Endothelial cell (in vitro differentiated cells): ENCODE results near the gene CCT4. TPM values are rescaled to one million over a fixed set of nuclear protein-coding genes. Genes with fewer than 3 reads are reported as not detected.
A peak's percentile ranks its signal among the peaks of the same experiment; 100 is the strongest.

ENCODE experiments used
- DNase-seq: peaks from one replicate; pipeline ENCODE4 v3.0.0; 2021; ENCODE audit warnings: low spot score
- H3K27ac Mint-ChIP-seq: one replicate; pipeline ENCODE4 v1.8.0; 2021; ENCODE audit warnings: mixed read lengths, inconsistent platforms; ENCODE audit not compliant: unreplicated experiment
- H3K27me3 Mint-ChIP-seq: one replicate; pipeline ENCODE4 v1.8.0; 2021; ENCODE audit warnings: mild to moderate bottlenecking, moderate library complexity, mixed read lengths, inconsistent platforms; ENCODE audit not compliant: unreplicated experiment
- H3K36me3 Mint-ChIP-seq: one replicate; pipeline ENCODE4 v1.8.0; 2021; ENCODE audit warnings: mild to moderate bottlenecking, low read depth, mixed read lengths, inconsistent platforms; ENCODE audit not compliant: unreplicated experiment
- H3K4me1 Mint-ChIP-seq: one replicate; pipeline ENCODE4 v1.8.0; 2021; ENCODE audit warnings: mild to moderate bottlenecking, mixed read lengths, inconsistent platforms; ENCODE audit not compliant: unreplicated experiment
- H3K4me3 Mint-ChIP-seq: one replicate; pipeline ENCODE4 v1.8.0; 2021; ENCODE audit warnings: mild to moderate bottlenecking, mixed read lengths, inconsistent platforms; ENCODE audit not compliant: unreplicated experiment
- H3K9me3 Mint-ChIP-seq: one replicate; pipeline ENCODE4 v1.8.0; 2021; ENCODE audit warnings: mixed read lengths, inconsistent platforms; ENCODE audit not compliant: unreplicated experiment
- long read RNA-seq: library from polyadenylated mRNA; unstranded; transcript quantifications from one replicate; pipeline ENCODE4 v2.0.0, GENCODE V29; 2020; ENCODE audit not compliant: unreplicated experiment
- total RNA-seq: library from RNA; stranded (reverse); fragmentation: NEBNext Ultra II Directional; extraction: Animal tissue kit (Norgen Biotek cat#: 25700); gene quantifications from one replicate; pipeline ENCODE4 v1.2.1, GENCODE V29; 2021; ENCODE audit not compliant: unreplicated experiment
- TF ChIP-seq, protein P1 (sequence below): fragments of 200-600 bp; sonication (generic); IDR thresholded peaks from one replicate; pipeline ENCODE4 v1.5.0; 2021; ENCODE audit warnings: antibody characterized with exemption; ENCODE audit not compliant: unreplicated experiment

CCT4 gene, protein sequence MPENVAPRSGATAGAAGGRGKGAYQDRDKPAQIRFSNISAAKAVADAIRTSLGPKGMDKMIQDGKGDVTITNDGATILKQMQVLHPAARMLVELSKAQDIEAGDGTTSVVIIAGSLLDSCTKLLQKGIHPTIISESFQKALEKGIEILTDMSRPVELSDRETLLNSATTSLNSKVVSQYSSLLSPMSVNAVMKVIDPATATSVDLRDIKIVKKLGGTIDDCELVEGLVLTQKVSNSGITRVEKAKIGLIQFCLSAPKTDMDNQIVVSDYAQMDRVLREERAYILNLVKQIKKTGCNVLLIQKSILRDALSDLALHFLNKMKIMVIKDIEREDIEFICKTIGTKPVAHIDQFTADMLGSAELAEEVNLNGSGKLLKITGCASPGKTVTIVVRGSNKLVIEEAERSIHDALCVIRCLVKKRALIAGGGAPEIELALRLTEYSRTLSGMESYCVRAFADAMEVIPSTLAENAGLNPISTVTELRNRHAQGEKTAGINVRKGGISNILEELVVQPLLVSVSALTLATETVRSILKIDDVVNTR
- 200 TPM for total RNA-seq
- long read RNA-seq, transcript CCT4-201 (14 exons, 2,520 nt): major isoform, 241 of 260 reads
- long read RNA-seq, partial matches to known transcripts: 4 of 260 reads
- long read RNA-seq, other reads (novel, unspliced or antisense): 11 of 260 reads

DNA sequence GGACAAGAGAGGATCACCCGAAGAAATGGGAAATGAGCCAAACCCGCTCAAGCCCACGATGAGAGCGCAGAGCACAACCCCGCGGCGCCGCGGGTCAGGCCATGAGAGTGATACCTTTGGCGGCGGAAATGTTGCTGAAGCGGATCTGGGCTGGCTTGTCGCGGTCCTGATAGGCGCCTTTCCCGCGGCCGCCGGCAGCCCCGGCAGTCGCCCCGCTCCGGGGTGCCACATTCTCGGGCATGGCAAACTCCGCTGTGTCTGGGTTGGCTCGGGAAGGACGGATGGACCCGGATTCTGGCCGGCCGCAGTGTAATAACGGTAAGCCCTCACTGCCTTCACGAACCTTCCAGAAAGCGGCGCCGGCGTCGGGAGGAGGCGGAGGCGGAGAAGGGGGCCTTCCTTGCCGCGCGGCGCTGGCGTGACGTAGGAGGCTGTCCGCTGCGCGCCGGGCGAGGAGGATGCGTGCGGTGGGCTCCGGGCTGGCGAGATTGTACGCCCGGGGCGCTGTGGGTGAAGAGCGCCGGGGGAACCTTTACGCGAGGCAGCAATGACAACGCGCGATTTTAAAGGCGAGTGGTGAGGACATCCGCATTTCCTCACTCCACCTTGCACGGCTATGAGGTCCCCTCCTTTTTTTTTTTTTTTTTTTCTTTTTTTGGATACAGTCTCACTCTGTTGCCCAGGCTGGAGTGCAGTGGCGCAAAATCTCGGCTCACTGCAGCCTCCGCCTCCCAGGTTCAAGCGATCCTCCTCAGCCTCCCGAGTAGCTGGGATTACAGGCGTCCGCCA lies at the start of gene CCT4:
CCT4 (minus strand) TSS at position 390 of the 789 bp plus-strand sequence; CDS start at position 241, 149 bp downstream.
- TF ChIP-seq, protein P1, sequence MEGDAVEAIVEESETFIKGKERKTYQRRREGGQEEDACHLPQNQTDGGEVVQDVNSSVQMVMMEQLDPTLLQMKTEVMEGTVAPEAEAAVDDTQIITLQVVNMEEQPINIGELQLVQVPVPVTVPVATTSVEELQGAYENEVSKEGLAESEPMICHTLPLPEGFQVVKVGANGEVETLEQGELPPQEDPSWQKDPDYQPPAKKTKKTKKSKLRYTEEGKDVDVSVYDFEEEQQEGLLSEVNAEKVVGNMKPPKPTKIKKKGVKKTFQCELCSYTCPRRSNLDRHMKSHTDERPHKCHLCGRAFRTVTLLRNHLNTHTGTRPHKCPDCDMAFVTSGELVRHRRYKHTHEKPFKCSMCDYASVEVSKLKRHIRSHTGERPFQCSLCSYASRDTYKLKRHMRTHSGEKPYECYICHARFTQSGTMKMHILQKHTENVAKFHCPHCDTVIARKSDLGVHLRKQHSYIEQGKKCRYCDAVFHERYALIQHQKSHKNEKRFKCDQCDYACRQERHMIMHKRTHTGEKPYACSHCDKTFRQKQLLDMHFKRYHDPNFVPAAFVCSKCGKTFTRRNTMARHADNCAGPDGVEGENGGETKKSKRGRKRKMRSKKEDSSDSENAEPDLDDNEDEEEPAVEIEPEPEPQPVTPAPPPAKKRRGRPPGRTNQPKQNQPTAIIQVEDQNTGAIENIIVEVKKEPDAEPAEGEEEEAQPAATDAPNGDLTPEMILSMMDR: no peak
- no peaks in the 10 kb centered on the region for H3K9me3 Mint-ChIP-seq
- H3K27me3 Mint-ChIP-seq: peaks cover 6% of the 10 kb centered on the region
- peak within 1 kb of the TSS; percentile 97 for H3K27ac Mint-ChIP-seq
- peaks cover 11% of the 10 kb centered on the region for H3K36me3 Mint-ChIP-seq
- DNase-seq: peak; percentile 92
- peak within 1 kb of the TSS; percentile 100 for H3K4me3 Mint-ChIP-seq
- peaks cover 26% of the 10 kb centered on the region for H3K4me1 Mint-ChIP-seq

DNA sequence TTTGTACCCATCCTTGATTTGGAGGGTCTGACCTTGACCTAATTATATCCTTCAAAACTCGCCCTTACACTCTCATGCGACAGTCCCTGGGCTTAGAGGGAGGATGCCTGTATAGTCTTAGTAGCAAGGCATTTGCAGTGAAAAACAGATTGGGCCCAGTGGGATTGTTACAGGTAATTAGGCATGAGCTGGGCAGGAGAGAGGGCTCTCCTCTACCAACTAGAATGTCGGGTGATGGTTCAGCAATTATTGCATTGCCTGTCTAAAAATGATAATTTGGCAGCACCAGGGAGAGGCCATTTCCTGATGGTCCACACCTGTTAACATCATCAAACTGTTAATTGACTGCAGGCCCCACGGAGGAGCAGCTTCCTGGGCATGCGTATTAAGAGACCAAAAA lies 49.4 kb upstream of the CCT4 start:
- H3K27me3 Mint-ChIP-seq: peaks cover 2% of the 10 kb centered on the region
- DNase-seq: no peak
- no peak overlapping the region for H3K27ac Mint-ChIP-seq
- H3K4me1 Mint-ChIP-seq: no peaks in the 10 kb centered on the region
- TF ChIP-seq, protein P1: no peak
- H3K36me3 Mint-ChIP-seq: peaks cover 5% of the 10 kb centered on the region
- H3K4me3 Mint-ChIP-seq: no peak overlapping the region
- no peaks in the 10 kb centered on the region for H3K9me3 Mint-ChIP-seq

DNA sequence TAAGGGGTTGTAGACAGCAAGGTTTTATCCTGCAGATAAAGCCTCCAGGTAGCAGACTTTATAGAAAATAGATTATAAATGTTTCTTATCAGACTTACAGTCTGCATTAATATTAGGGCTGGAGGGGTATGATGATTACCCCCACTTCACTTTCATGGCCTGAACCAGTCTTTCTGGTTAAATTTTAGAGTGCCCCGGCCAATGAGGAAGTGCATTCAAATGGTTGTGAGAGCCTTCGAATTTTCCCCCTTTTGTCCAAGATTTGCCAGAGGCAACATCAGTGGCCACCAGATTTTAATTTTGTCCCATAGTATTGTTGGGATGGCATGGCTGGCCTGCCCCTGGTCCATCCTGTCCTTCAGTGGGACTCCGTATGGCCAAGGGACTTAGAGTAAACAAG lies 48.6 kb upstream of the CCT4 start:
- H3K36me3 Mint-ChIP-seq: peaks cover 11% of the 10 kb centered on the region
- TF ChIP-seq, protein P1: no peak
- H3K4me3 Mint-ChIP-seq: no peak overlapping the region
- H3K4me1 Mint-ChIP-seq: no peaks in the 10 kb centered on the region
- no peak for DNase-seq
- no peak overlapping the region for H3K27ac Mint-ChIP-seq
- H3K9me3 Mint-ChIP-seq: no peaks in the 10 kb centered on the region
- peaks cover 2% of the 10 kb centered on the region for H3K27me3 Mint-ChIP-seq

DNA sequence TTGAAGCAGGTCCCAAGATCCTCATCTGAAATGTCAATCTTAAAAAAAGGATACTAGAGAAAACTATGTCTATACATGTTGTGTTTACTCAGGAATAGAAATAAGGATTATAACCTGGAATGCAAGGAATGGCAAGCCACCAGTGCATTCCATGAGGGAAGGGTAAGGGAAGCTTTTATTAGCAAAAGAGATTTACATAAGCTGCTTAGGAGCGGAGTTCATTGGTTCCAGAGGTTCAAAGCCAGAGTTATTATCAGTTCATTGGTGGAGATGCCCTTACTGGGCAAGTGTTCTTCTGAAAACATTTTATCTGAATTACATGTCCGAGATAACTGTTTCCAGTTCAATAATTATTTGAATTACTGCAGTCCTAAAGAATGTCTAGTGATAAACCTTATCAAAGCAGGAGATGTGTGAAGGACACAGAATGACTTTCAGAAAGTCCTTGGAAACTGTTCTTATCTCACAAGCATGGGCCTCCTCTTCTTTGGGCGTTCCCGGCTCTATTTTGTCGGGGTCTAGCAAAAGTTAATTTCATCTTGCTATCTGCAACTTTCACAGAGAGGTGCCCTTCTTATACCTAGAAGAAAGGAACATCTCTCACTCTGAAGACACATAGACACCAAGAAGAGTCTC lies 40.5 kb upstream of the CCT4 start:
- Mint-ChIP-seq H3K27me3 (peaks cover 2% of the 10 kb centered on the region), H3K4me1 (peaks cover 4% of the 10 kb centered on the region), H3K36me3 (peaks cover 5% of the 10 kb centered on the region), H3K9me3 (no peaks in the 10 kb centered on the region), H3K27ac (no peak overlapping the region), H3K4me3 (no peak overlapping the region)
- TF ChIP-seq, protein P1: no peak
- no peak for DNase-seq
